CD4-positive, CD25-positive, alpha-beta regulatory T cell (primary cell): ENCODE data around the gene KCNG2. TPM values are rescaled to one million over a fixed set of nuclear protein-coding genes. Genes with fewer than 3 reads are reported as not detected.
"Not testable (repeated sequence)": the region's sequence is repeated elsewhere in the genome, so short reads cannot be mapped to it uniquely, and the experiment has no call there.

Experiments
- ATAC-seq, 2 donors: fragments of 150-1000 bp; cut with Tn5 transposase; one replicate each; pipeline ENCODE4 v1.10.0; 2021; ENCODE audit warnings: low read depth in 2 of 2, moderate number of reproducible peaks in 2 of 2, moderate library complexity in 1 of 2
- DNase-seq, 3 donors: peaks; one replicate each; pipeline versions ENCODE4 v3.0.0 to v3.0.0-alpha.2; 2012 to 2022; ENCODE audit warnings: mixed read lengths in 1 of 3
- H3K27ac ChIP-seq: one replicate; pipeline ENCODE4 v1.7.0; 2013; ENCODE audit warnings: mild to moderate bottlenecking, low read length; ENCODE audit not compliant: insufficient read depth, poor library complexity, severe bottlenecking
- H3K27me3 ChIP-seq: one replicate; pipeline ENCODE4 v1.7.0; 2013; ENCODE audit warnings: low read length; ENCODE audit not compliant: control insufficient read depth, insufficient read depth
- H3K36me3 ChIP-seq: one replicate; pipeline ENCODE4 v1.7.0; 2013; ENCODE audit warnings: mild to moderate bottlenecking, low read length, moderate library complexity; ENCODE audit not compliant: control insufficient read depth, insufficient read depth
- H3K4me1 ChIP-seq: 2 replicates; pipeline ENCODE4 v1.7.0; 2013; ENCODE audit warnings: mild to moderate bottlenecking, low read length; ENCODE audit not compliant: insufficient read depth, control insufficient read depth, poor library complexity, severe bottlenecking
- H3K4me3 ChIP-seq: one replicate; pipeline ENCODE4 v1.7.0; 2013; ENCODE audit warnings: low read depth, mild to moderate bottlenecking, low read length, moderate library complexity
- H3K9me3 ChIP-seq, 2 experiments: 1 replicate in 1 of 2; 2 replicates in 1 of 2; pipeline ENCODE4 v1.7.0; 2013; ENCODE audit warnings: low read length in 2 of 2, mild to moderate bottlenecking in 1 of 2, moderate library complexity in 1 of 2; ENCODE audit not compliant: control insufficient read depth in 2 of 2
- H3K27ac Mint-ChIP-seq, 3 donors: one replicate each; pipeline ENCODE4 v1.8.0; 2020 to 2022; ENCODE audit warnings: mild to moderate bottlenecking in 3 of 3, mixed read lengths in 3 of 3, moderate library complexity in 2 of 3
- H3K27me3 Mint-ChIP-seq: one replicate; pipeline ENCODE4 v1.8.0; 2022; ENCODE audit warnings: mild to moderate bottlenecking, mixed read lengths
- H3K36me3 Mint-ChIP-seq: one replicate; pipeline ENCODE4 v1.8.0; 2020; ENCODE audit warnings: mixed read lengths
- H3K4me1 Mint-ChIP-seq, 4 donors: one replicate each; pipeline ENCODE4 v1.8.0; 2020 to 2022; ENCODE audit warnings: mixed read lengths in 4 of 4, mild to moderate bottlenecking in 1 of 4
- H3K4me3 Mint-ChIP-seq, 4 donors: one replicate each; pipeline ENCODE4 v1.8.0; 2020 to 2022; ENCODE audit warnings: mild to moderate bottlenecking in 4 of 4, mixed read lengths in 4 of 4, moderate library complexity in 3 of 4
- H3K9me3 Mint-ChIP-seq, 7 donors: one replicate each; pipeline ENCODE4 v1.8.0; 2020 to 2022; ENCODE audit warnings: mixed read lengths in 7 of 7, mild to moderate bottlenecking in 3 of 7, moderate library complexity in 2 of 7
- polyA plus RNA-seq, 4 donors: library from polyadenylated mRNA; unstranded; fragments of 300-500 nt; fragmentation: Illumina TruSeq; gene quantifications; one replicate each; pipeline ENCODE4 v1.2.3, GENCODE V29; 2021
- total RNA-seq: library from RNA; stranded (reverse); gene quantifications from one replicate; pipeline ENCODE4 v1.2.3, GENCODE V29; 2022

Gene KCNG2
- total and polyA plus RNA-seq, 5 donors from 2014 or later: not detected

GRCh38 chr18:79859314-79859713 is 61.6 kb downstream of the KCNG2 start:
- peaks cover 0 to 5% (median 0%) of the 10 kb centered on the region in 4 donors for H3K4me1 Mint-ChIP-seq
- H3K4me1 ChIP-seq: no peaks in the 10 kb centered on the region

GRCh38 chr18:79861687-79862086 is 63.9 kb downstream of the KCNG2 start:
- H3K4me3 ChIP-seq: no peak overlapping the region
- H3K4me1 ChIP-seq: no peaks in the 10 kb centered on the region
- H3K36me3 Mint-ChIP-seq: no peaks in the 10 kb centered on the region
- H3K27ac ChIP-seq: no peak overlapping the region
- no peaks in the 10 kb centered on the region for H3K27me3 Mint-ChIP-seq
- H3K27ac Mint-ChIP-seq: no peak overlapping the region
- H3K36me3 ChIP-seq: no peaks in the 10 kb centered on the region
- no peaks in the 10 kb centered on the region for H3K27me3 ChIP-seq
- H3K9me3 Mint-ChIP-seq: peaks cover 2 to 15% (median 4%) of the 10 kb centered on the region in 7 donors
- DNase-seq: no peak
- H3K4me1 Mint-ChIP-seq: peaks cover 0 to 5% (median 0%) of the 10 kb centered on the region in 4 donors
- peaks cover 0 to 4% of the 10 kb centered on the region in 2 experiments for H3K9me3 ChIP-seq
- no peak for ATAC-seq
- no peak overlapping the region for H3K4me3 Mint-ChIP-seq

More at GRCh38 chr18:79859314-79859713, 61.6 kb downstream of the KCNG2 start:
- H3K9me3 Mint-ChIP-seq: peaks cover 2 to 15% (median 4%) of the 10 kb centered on the region in 7 donors
- no peaks in the 10 kb centered on the region for H3K36me3 Mint-ChIP-seq
- no peaks in the 10 kb centered on the region for H3K27me3 Mint-ChIP-seq
- no peaks in the 10 kb centered on the region for H3K36me3 ChIP-seq
- no peak overlapping the region for H3K4me3 Mint-ChIP-seq
- DNase-seq: no peak
- ATAC-seq: no peak
- H3K27me3 ChIP-seq: no peaks in the 10 kb centered on the region
- H3K9me3 ChIP-seq: peaks cover 0 to 4% of the 10 kb centered on the region in 2 experiments
- no peak overlapping the region for H3K27ac ChIP-seq
- no peak overlapping the region for H3K27ac Mint-ChIP-seq
- H3K4me3 ChIP-seq: no peak overlapping the region

GRCh38 chr18:79862562-79862961 is 64.8 kb downstream of the KCNG2 start:
- Mint-ChIP-seq H3K4me3 (no peak overlapping the region), H3K27me3 (no peaks in the 10 kb centered on the region), H3K4me1 (peaks cover 0 to under 1% (median 0%) of the 10 kb centered on the region in 4 donors), H3K36me3 (no peaks in the 10 kb centered on the region), H3K27ac (no peak overlapping the region), H3K9me3 (peaks cover 2 to 15% (median 4%) of the 10 kb centered on the region in 7 donors)
- no peaks in the 10 kb centered on the region for H3K27me3 ChIP-seq
- H3K36me3 ChIP-seq: no peaks in the 10 kb centered on the region
- no peaks in the 10 kb centered on the region for H3K4me1 ChIP-seq
- DNase-seq (no peak), ATAC-seq (no peak)
- H3K9me3 ChIP-seq: peaks cover 0 to 4% of the 10 kb centered on the region in 2 experiments
- H3K4me3 ChIP-seq: no peak overlapping the region
- H3K27ac ChIP-seq: no peak overlapping the region

- H3K4me1 ChIP-seq: no peaks in the 10 kb centered on the region
- ATAC-seq (no peak), DNase-seq (no peak)
- no peak overlapping the region for H3K4me3 ChIP-seq
- H3K4me3 Mint-ChIP-seq: no peak overlapping the region
- H3K36me3 ChIP-seq: no peaks in the 10 kb centered on the region
- H3K9me3 ChIP-seq: peaks cover 0 to 4% of the 10 kb centered on the region in 2 experiments
- H3K36me3 Mint-ChIP-seq: no peaks in the 10 kb centered on the region
- H3K27ac ChIP-seq: no peak overlapping the region
- no peak overlapping the region for H3K27ac Mint-ChIP-seq
- H3K9me3 Mint-ChIP-seq: peaks cover 0 to 15% (median 4%) of the 10 kb centered on the region in 7 donors
- no peaks in the 10 kb centered on the region for H3K27me3 ChIP-seq
- no peaks in the 10 kb centered on the region for H3K27me3 Mint-ChIP-seq
- H3K4me1 Mint-ChIP-seq: no peaks in the 10 kb centered on the region
Measured at GRCh38 chr18:79863161-79864005, 65.6 kb downstream of the KCNG2 start.

GRCh38 chr18:79864006-79864725 is 66.4 kb downstream of the KCNG2 start:
- no peaks in the 10 kb centered on the region for H3K4me1 Mint-ChIP-seq
- H3K27ac Mint-ChIP-seq: no peak overlapping the region
- no peaks in the 10 kb centered on the region for H3K27me3 Mint-ChIP-seq
- no peak overlapping the region for H3K4me3 ChIP-seq
- H3K4me1 ChIP-seq: no peaks in the 10 kb centered on the region
- H3K9me3 ChIP-seq: peaks cover 0 to 4% of the 10 kb centered on the region in 2 experiments
- DNase-seq (no peak), ATAC-seq (no peak)
- H3K36me3 ChIP-seq: no peaks in the 10 kb centered on the region
- no peak overlapping the region for H3K4me3 Mint-ChIP-seq
- no peak overlapping the region for H3K27ac ChIP-seq
- H3K27me3 ChIP-seq: no peaks in the 10 kb centered on the region
- no peaks in the 10 kb centered on the region for H3K36me3 Mint-ChIP-seq
- peaks cover 0 to 15% (median 4%) of the 10 kb centered on the region in 7 donors for H3K9me3 Mint-ChIP-seq

GRCh38 chr18:79864955-79865354 is 67.2 kb downstream of the KCNG2 start:
- not testable (repeated sequence) for H3K36me3 Mint-ChIP-seq
- H3K9me3 Mint-ChIP-seq: peaks cover 0 to 15% (median 4%) of the 10 kb centered on the region in 7 donors

GRCh38 chr18:79865951-79866350 is 68.2 kb downstream of the KCNG2 start:
- H3K27me3 Mint-ChIP-seq, H3K36me3 Mint-ChIP-seq, H3K27me3 ChIP-seq, H3K4me3 ChIP-seq, H3K27ac Mint-ChIP-seq, H3K9me3 ChIP-seq, ATAC-seq, DNase-seq, H3K27ac ChIP-seq, H3K36me3 ChIP-seq, H3K4me3 Mint-ChIP-seq, H3K4me1 Mint-ChIP-seq, H3K4me1 ChIP-seq: not testable (repeated sequence)
- peaks cover 0 to 15% (median 4%) of the 10 kb centered on the region in 7 donors for H3K9me3 Mint-ChIP-seq

More at GRCh38 chr18:79864955-79865354, 67.2 kb downstream of the KCNG2 start:
- H3K9me3 ChIP-seq, H3K4me1 ChIP-seq, H3K36me3 ChIP-seq, H3K4me3 Mint-ChIP-seq, H3K27ac Mint-ChIP-seq, ATAC-seq, H3K27me3 ChIP-seq, DNase-seq, H3K27me3 Mint-ChIP-seq, H3K4me1 Mint-ChIP-seq, H3K4me3 ChIP-seq, H3K27ac ChIP-seq: not testable (repeated sequence)
